Left ventricle myocardium superior (tissue), 1 donor: ENCODE measurements around the gene ANKDD1A. TPM values are rescaled to one million over a fixed set of nuclear protein-coding genes. Genes with fewer than 3 reads are reported as not detected.
A peak's percentile ranks its signal among the peaks of the same experiment; 100 is the strongest.

Experiments
- ATAC-seq: fragments of 200-7000 bp; cut with Tn5 transposase; one replicate; pipeline ENCODE4 v1.9.1; 2020; ENCODE audit warnings: mild to moderate bottlenecking, moderate library complexity
- DNase-seq: peaks from one replicate; pipeline ENCODE4 v3.0.0-alpha.2; 2020
- intact Hi-C: fragments of 100-400 bp; cut with micrococcal nuclease; formaldehyde crosslinking; loops from one replicate; pipeline ENCODE4 v1.11.0; 2022
- total RNA-seq: library from RNA; stranded (reverse); fragmentation: NEBNext Ultra II Directional; extraction: Animal tissue kit (Norgen Biotek cat#: 25700); gene quantifications from one replicate; pipeline ENCODE4 v1.2.1, GENCODE V29; 2021
- donor health status: DM: no; HTN: yes; CAD: no; lungs with severe emphysema.

ANKDD1A gene
- total RNA-seq, 1 donor from 2014 or later, result 1.3 TPM

GRCh38 chr15:64947211-64947610 lies 35.5 kb downstream of the ANKDD1A start:
- intact Hi-C loops, result no loop called here
- ATAC-seq, result no peak
- DNase-seq, result no peak

GRCh38 chr15:64948916-64949315 lies 37.2 kb downstream of the ANKDD1A start:
- intact Hi-C loops, result no loop called here
- ATAC-seq (no peak), DNase-seq (no peak)

DNA sequence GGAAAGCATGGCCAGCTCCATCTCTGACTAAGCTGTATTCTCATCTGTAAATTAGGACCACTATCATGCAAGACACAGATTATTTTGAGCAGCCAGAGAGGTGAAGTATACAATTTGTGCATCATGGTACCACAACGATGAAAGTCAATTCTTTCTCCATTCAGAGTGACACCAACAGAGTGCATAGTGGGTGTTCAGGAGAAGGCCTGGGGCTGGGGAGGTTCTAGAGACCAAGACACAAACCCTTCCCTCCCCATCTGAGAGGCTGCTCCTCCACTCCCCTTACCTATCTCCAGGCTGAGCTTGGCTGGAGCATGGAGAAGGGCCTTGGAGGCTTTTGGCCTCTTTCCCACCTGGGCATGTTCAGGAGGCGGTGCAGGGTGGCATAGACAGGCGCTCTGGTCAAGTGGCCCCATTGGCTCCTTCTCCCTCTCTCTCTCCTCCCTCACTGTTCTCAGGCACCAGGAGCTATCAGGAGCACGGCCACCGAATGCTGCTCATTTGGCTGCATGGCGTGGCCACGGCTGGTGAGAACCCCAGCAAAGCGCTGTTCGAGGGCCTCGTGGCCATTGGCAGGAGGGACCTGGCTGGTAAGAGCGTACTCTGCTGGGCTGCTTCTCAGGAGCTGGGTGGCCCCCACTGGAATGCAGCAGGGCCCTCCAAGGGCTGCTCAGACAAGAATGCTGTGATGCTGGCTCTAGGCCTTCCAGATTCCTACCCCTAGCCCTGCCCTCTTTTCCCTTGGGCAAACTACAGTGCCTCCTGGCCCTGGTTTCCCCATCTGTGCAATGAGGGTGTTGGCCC lies 37.9 kb downstream of the ANKDD1A start:
- ATAC-seq (no peak), DNase-seq (no peak)
- intact Hi-C loops, result no loop called here

DNA sequence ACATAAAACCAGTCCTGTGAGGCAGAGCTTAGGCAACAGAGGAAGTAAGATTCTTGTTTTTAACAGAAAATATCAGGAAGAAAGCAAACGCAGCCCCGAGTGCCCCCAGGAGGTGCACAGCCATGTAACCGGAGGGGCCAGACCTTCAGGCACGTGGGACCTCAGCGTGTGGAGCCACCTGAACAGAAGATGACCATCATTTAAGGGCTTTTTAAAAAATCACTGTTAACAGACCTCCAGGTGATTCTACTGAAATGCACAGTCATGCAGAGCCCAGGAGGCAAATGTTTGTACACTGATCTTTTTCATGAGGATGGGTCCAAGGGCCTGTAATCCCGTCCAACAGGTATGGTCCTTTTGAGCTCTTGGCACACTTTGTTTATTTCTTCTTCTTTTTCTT lies 39.2 kb downstream of the ANKDD1A start:
- intact Hi-C loops, result no loop called here
- ATAC-seq, result no peak

DNA sequence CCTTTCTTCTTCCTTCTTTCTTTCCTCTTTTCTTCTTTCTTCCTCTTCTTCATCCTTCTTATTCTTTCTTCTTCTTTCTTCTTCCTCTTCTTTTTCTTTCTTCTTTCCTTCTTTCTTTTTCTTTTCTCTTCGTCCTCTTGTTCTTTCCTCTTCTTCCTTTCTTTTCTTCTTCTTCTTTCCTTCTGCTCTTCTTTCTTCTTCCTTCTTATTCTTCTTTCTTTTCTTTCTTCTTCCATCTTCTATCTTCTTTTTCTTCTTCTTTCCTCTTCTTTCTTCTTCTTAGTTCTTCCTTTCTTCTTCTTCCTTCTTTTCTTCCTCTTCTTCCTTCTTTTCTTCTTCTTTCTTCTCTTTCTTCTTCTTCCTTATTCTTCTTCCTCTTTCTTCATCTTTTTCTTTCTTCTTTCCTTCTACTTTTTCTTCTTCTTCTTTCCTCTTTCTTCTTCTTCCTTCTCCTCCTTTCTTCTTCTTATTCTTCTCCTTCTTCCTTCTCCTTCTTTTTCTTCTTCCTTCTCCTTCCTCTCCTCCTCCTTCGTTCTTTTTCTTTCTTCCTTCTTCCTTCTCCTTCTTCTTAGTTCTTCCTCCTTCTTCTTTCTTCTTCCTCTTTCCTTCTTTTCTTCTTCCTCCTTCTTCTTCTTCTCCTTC lies 40.2 kb downstream of the ANKDD1A start:
- intact Hi-C loops, result no loop called here
- no peak for DNase-seq
- ATAC-seq, result no peak

More for the DNA sequence above, 39.2 kb downstream of the ANKDD1A start:
- no peak for DNase-seq

DNA sequence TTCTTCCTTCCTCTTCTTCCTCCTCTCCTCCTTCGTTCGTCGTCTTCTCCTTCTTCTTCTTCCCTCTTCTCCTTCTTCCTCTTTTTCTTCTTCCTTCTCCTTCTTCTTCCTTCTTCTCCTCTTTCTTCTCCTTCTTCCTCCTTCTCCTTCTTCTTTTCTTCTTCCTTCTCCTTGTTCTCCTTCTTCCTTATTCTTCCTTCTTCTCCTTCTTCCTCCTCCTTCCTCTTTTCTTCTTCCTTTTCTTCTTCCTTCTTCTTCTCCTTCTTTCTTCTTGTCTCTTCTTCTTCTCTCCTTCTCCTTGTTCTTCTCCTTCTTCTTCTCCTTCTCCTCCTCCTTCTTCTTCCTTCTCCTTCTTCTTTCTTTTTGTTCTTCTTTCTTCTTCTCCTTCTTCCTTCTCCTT lies 42.7 kb downstream of the ANKDD1A start:
- DNase-seq (no peak), ATAC-seq (no peak)
- intact Hi-C loops, result no loop called here

GRCh38 chr15:64959128-64959527 lies 47.4 kb downstream of the ANKDD1A start:
- intact Hi-C loops, result no loop called here
- DNase-seq, result no peak
- ATAC-seq, result no peak

- DNase-seq (no peak), ATAC-seq (no peak)
- intact Hi-C loops, result no loop called here
These were observed 48.5 kb downstream of the ANKDD1A start for GRCh38 chr15:64960153-64960552.

GRCh38 chr15:64961013-64961412 lies 49.3 kb downstream of the ANKDD1A start:
- ATAC-seq, result no peak
- intact Hi-C loops, result no loop called here
- DNase-seq, result no peak

DNA sequence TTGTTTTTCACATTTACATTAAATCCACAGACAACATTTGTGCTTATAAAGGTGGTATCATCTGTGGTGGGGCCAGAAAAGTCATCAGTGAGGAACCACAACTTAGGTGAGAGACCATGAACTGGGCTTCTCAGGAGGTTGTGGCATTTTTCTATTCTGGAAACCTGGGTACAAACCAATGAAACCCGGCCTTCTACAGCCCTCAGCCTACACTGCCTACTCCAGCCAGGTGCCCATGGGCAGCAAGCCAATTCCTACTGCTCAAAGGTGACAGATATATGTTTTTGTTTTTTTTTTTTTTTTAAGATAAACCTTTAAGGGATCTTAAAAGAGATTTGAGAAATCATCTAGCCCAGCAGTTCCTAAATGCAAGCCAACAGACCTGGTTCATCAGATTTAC lies 57.7 kb downstream of the ANKDD1A start:
- no peak for DNase-seq
- intact Hi-C loops, result no loop called here
- no peak for ATAC-seq

DNA sequence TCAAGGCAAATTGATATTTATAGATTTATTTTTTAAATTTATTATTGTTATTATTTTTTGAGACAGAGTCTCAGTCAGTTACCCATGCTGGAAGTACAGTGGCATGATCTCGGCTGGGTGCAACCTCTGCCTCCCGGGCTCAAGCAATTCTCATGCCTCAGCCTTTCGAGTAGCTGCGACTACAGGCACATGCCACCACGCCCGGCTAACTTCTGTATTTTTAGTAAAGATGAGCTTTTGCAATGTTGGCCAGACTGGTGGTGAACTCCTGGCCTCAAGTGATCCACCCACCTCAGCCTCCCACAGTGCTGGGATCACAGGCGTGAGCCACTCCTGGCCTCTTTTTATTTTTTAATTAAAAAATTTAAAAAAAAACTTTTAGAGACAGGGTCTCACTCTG lies 59.0 kb downstream of the ANKDD1A start:
- peak; percentile 13 for ATAC-seq
- intact Hi-C loops, result no loop called here
- no peak for DNase-seq

DNA sequence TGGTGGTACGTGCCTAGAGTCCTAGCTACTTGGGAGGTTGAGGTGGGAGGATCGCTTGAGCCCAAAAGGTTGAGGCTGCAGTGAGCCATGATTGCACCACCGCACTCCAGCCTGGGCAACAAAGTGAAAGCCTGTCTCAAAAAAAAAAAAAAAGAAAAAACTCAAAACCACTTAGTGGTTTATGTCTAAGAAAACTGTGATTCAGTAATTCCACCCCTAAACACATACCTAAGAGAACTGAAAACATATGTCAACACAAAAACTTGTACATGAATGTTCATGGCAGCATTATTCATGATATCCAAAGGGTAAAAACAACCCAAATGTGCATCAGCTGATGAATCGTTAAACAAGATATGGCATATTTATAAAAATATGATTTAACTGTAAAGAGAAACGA lies 63.7 kb downstream of the ANKDD1A start:
- DNase-seq (no peak), ATAC-seq (no peak)
- intact Hi-C loops, result no loop called here

DNA sequence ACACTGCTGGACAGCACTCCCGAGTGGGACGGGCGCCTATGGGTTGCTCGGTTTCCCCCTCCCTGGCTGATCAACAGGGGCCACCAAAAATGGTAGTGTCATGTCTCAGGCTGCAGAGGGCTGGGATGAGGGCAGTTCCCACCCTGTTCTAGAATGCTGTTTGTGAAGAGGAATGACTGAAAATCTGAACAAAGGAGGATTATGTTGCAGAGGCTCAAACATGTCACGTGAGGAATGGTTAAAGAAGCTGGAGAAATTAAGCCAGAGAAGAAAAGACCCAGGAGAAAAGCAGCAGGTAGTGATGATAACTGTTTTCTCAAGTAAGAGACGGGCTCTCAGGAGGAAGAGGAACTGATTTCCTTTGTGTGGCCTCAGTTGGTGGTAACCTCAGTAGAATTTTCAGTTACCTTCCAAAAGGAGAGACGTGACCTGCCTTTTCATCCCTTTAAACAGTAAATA lies 67.6 kb downstream of the ANKDD1A start:
- DNase-seq (no peak), ATAC-seq (no peak)
- intact Hi-C loops, result no loop called here

- intact Hi-C loops, result no loop called here
- DNase-seq (no peak), ATAC-seq (no peak)
These were observed 70.2 kb downstream of the ANKDD1A start for GRCh38 chr15:64981812-64982431.

DNA sequence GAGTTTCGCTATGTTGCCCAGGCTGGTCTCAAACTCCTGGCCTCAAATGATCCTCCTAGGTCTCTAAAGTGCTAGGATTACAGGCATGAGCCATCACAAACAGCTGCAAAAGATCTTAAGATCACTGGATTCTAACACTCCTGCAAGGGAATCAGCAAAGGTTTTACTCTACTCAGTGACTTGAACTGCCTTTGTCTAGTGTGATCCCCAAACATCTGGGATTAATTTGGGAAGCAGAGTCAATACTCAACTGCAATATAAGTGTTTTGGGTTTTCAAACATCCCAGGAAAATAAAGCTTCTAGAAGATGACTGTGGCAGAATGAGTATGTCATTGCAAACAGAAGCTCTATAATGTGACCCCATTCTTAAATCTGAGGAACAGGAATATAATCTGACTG lies 70.8 kb downstream of the ANKDD1A start:
- DNase-seq (no peak), ATAC-seq (no peak)
- intact Hi-C loops, result no loop called here

GRCh38 chr15:64985366-64986033 lies 73.8 kb downstream of the ANKDD1A start:
- DNase-seq (no peak), ATAC-seq (no peak)
- intact Hi-C loops, result no loop called here

GRCh38 chr15:64987136-64987535 lies 75.4 kb downstream of the ANKDD1A start:
- intact Hi-C loops, result no loop called here
- ATAC-seq, result no peak
- DNase-seq, result no peak

- peak; percentile 96 for DNase-seq
- intact Hi-C loops, result no loop called here
- ATAC-seq, result peak; percentile 96
These were observed 77.9 kb downstream of the ANKDD1A start, which contains the start of gene SPG21 for GRCh38 chr15:64989416-64990167. Gene SPG21, minus strand, starts transcription at chr15:64989914. Its CDS starts 6,345 bp downstream, at chr15:64983569.

GRCh38 chr15:64990168-64990470 lies 78.4 kb downstream of the ANKDD1A start:
- DNase-seq (no peak), ATAC-seq (no peak)
- intact Hi-C loops, result no loop called here
